Measurements from ENCODE around the gene PGRMC2. TPM values are rescaled to one million over a fixed set of nuclear protein-coding genes. Genes with fewer than 3 reads are reported as not detected.

The PGRMC2 gene
- total RNA-seq, 1 experiment from 2014 or later: 77.6 TPM

DNA sequence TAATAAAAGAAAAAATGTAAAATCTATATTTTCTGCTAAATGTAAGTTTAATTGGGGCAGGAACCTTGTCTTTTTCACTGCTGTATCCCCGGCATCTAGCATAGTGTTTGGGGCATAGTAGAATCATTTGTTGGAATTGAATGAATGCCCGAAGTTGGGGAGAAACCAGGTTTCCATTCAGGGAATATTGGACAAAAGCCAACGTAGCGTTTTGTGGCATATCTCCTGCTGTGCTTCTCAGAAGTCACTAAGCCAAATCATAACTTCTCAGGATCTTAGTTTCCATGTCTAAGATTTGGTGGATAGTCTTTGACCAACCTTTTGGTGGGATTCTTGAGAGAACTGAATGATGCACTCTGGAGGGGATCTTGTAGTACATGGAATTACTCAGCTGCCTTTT is 42.0 kb upstream of the PGRMC2 start:
- Histone ChIP-seq H3K56ac (ENCODE audit: insufficient read length, low read depth, low read length) (no peak overlapping the region), H3K9ac (ENCODE audit: extremely low read depth, insufficient read length, low read length) (no peak overlapping the region), H4K8ac (replicated peaks; ENCODE audit: insufficient read length, low read depth, low read length) (no peak overlapping the region), H2BK12ac (ENCODE audit: insufficient read length, low read depth, low read length) (no peak overlapping the region), H3K27ac (ENCODE audit: insufficient read length, low read depth, low read length) (no peak overlapping the region), H3K4me2 (ENCODE audit: insufficient read depth, insufficient read length, low read length) (no peak overlapping the region), H2BK15ac (ENCODE audit: low read depth, low read length) (no peak overlapping the region), H3K9me3 (ENCODE audit: control insufficient read depth, low read depth, low read length) (no peaks in the 10 kb centered on the region), H2AFZ (ENCODE audit: low read length) (no peak overlapping the region), H2BK20ac (ENCODE audit: low read depth, low read length, poor library complexity, severe bottlenecking) (no peak overlapping the region), H3K4me1 (ENCODE audit: insufficient read depth, low read length) (no peaks in the 10 kb centered on the region), H3K79me1 (ENCODE audit: insufficient read depth, low read depth, low read length, poor library complexity, severe bottlenecking) (no peaks in the 10 kb centered on the region), H2AK5ac (ENCODE audit: insufficient read length, low read length) (no peak overlapping the region), H4K91ac (ENCODE audit: insufficient read length, low read depth, low read length) (no peak overlapping the region), H2BK120ac (ENCODE audit: low read depth, low read length, poor library complexity, severe bottlenecking) (no peak overlapping the region), H3K4ac (ENCODE audit: low read depth, low read length) (no peak overlapping the region), H3K23me2 (ENCODE audit: insufficient read length, low read depth, low read length, poor library complexity, severe bottlenecking) (no peaks in the 10 kb centered on the region), H3K79me2 (ENCODE audit: insufficient read depth, low read length) (no peaks in the 10 kb centered on the region), H3K14ac (ENCODE audit: insufficient read depth, low read length) (no peak overlapping the region), H3K23ac (ENCODE audit: insufficient read length, low read depth, low read length) (no peak overlapping the region), H3T11ph (ENCODE audit: low read length) (no peak overlapping the region), H3K27me3 (ENCODE audit: insufficient read depth, low read length) (no peaks in the 10 kb centered on the region), H4K20me1 (ENCODE audit: control insufficient read depth, insufficient read depth, insufficient read length) (no peaks in the 10 kb centered on the region), H4K5ac (ENCODE audit: insufficient read length, low read depth, low read length) (no peak overlapping the region), H3K18ac (ENCODE audit: insufficient read length, low read depth, low read length) (no peak overlapping the region), H2BK5ac (ENCODE audit: insufficient read length, low read length) (no peak overlapping the region)
- H3K4me1 Mint-ChIP-seq: peaks cover 6 to 9% of the 10 kb centered on the region in 2 experiments
- no peaks in the 10 kb centered on the region for H3K27me3 Mint-ChIP-seq (ENCODE audit: low read depth)
- H3K36me3 Mint-ChIP-seq (ENCODE audit: insufficient read depth in 1 of 3, low read depth in 3 of 3): no peaks in the 10 kb centered on the region
- TF ChIP-seq, protein P1, sequence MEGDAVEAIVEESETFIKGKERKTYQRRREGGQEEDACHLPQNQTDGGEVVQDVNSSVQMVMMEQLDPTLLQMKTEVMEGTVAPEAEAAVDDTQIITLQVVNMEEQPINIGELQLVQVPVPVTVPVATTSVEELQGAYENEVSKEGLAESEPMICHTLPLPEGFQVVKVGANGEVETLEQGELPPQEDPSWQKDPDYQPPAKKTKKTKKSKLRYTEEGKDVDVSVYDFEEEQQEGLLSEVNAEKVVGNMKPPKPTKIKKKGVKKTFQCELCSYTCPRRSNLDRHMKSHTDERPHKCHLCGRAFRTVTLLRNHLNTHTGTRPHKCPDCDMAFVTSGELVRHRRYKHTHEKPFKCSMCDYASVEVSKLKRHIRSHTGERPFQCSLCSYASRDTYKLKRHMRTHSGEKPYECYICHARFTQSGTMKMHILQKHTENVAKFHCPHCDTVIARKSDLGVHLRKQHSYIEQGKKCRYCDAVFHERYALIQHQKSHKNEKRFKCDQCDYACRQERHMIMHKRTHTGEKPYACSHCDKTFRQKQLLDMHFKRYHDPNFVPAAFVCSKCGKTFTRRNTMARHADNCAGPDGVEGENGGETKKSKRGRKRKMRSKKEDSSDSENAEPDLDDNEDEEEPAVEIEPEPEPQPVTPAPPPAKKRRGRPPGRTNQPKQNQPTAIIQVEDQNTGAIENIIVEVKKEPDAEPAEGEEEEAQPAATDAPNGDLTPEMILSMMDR (conservative IDR thresholded peaks at IDR 0.05): no peak
- H3K4me3 Mint-ChIP-seq: no peak overlapping the region
- no CpG with 5 or more reads among the region's 4 CpGs for WGBS (ENCODE audit: extremely low coverage, insufficient read length, low lambda C conversion rate)
- DNase-seq: no peak
- H3K27ac Mint-ChIP-seq: no peak overlapping the region
- no peaks in the 10 kb centered on the region for H3K9me3 Mint-ChIP-seq
